ENCODE data around the gene DHX35.

The DHX35 gene

GRCh38 chr20:39019027-39019426 lies 56.9 kb downstream of the DHX35 start:
- no peak for DNase-seq (ENCODE audit: low read depth in 2 of 2)

GRCh38 chr20:39019805-39020325 lies 57.7 kb downstream of the DHX35 start:
- peak; percentile 8 to 48 for DNase-seq (ENCODE audit: low read depth in 2 of 2)

GRCh38 chr20:39021748-39022147 lies 59.6 kb downstream of the DHX35 start:
- DNase-seq (ENCODE audit: low read depth in 2 of 2): peak in 1 of 2 donors; percentile 17

- no peak for DNase-seq (ENCODE audit: low read depth in 2 of 2)
These were observed 63.7 kb downstream of the DHX35 start for GRCh38 chr20:39025883-39026282.

- DNase-seq (ENCODE audit: low read depth in 2 of 2): no peak
These were observed 67.2 kb downstream of the DHX35 start for GRCh38 chr20:39029364-39029763.

GRCh38 chr20:39032997-39033396 lies 70.9 kb downstream of the DHX35 start:
- no peak for DNase-seq (ENCODE audit: low read depth in 2 of 2)

GRCh38 chr20:39036011-39036410 lies 73.9 kb downstream of the DHX35 start:
- DNase-seq (ENCODE audit: low read depth in 2 of 2): no peak

- no peak for DNase-seq (ENCODE audit: low read depth in 2 of 2)
These were observed 74.7 kb downstream of the DHX35 start for GRCh38 chr20:39036851-39037250.

GRCh38 chr20:39038047-39038446 lies 75.9 kb downstream of the DHX35 start:
- no peak for DNase-seq (ENCODE audit: low read depth in 2 of 2)

- DNase-seq (ENCODE audit: low read depth in 2 of 2): no peak
These were observed 76.4 kb downstream of the DHX35 start for GRCh38 chr20:39038495-39038894.

- no peak for DNase-seq (ENCODE audit: low read depth in 2 of 2)
These were observed 77.1 kb downstream of the DHX35 start for GRCh38 chr20:39039261-39039660.

GRCh38 chr20:39040116-39040515 lies 78.0 kb downstream of the DHX35 start:
- no peak for DNase-seq (ENCODE audit: low read depth in 2 of 2)

- no peak for DNase-seq (ENCODE audit: low read depth in 2 of 2)
These were observed 78.9 kb downstream of the DHX35 start for GRCh38 chr20:39041067-39041466.

GRCh38 chr20:39042279-39043150 lies 80.4 kb downstream of the DHX35 start:
- no peak for DNase-seq (ENCODE audit: low read depth in 2 of 2)

- no peak for DNase-seq (ENCODE audit: low read depth in 2 of 2)
These were observed 82.4 kb downstream of the DHX35 start for GRCh38 chr20:39044501-39044900.

- DNase-seq (ENCODE audit: low read depth in 2 of 2): no peak
These were observed 83.5 kb downstream of the DHX35 start for GRCh38 chr20:39045676-39046075.

GRCh38 chr20:39047417-39047985 lies 85.4 kb downstream of the DHX35 start:
- DNase-seq (ENCODE audit: low read depth in 2 of 2): no peak

GRCh38 chr20:39048000-39048696 lies 86.0 kb downstream of the DHX35 start:
- peak; percentile 58 to 68 for DNase-seq (ENCODE audit: low read depth in 2 of 2)

GRCh38 chr20:39049148-39049547 lies 87.0 kb downstream of the DHX35 start:
- no peak for DNase-seq (ENCODE audit: low read depth in 2 of 2)

GRCh38 chr20:39049684-39050554 lies 87.8 kb downstream of the DHX35 start:
- DNase-seq (ENCODE audit: low read depth in 2 of 2): peak; percentile 70 to 72

- no peak for DNase-seq (ENCODE audit: low read depth in 2 of 2)
These were observed 88.4 kb downstream of the DHX35 start for GRCh38 chr20:39050555-39050902.

GRCh38 chr20:39052676-39053075 lies 90.5 kb downstream of the DHX35 start:
- DNase-seq (ENCODE audit: low read depth in 2 of 2): no peak
